Measurements from ENCODE around the gene TMEM190. TPM values are rescaled to one million over a fixed set of nuclear protein-coding genes. Genes with fewer than 3 reads are reported as not detected.
A peak's percentile ranks its signal among the peaks of the same experiment; 100 is the strongest.

TMEM190 gene
- total RNA-seq, 1 experiment from 2014 or later = not detected

- Histone ChIP-seq H3K4me1 (replicated peaks; ENCODE audit: insufficient read depth) (peaks cover 50% of the 10 kb centered on the region), H3K27me3 (ENCODE audit: insufficient read depth, low read depth) (peaks cover 5% of the 10 kb centered on the region; the same call in 1 of the 2 replicates), H3K79me2 (ENCODE audit: low read depth) (no peaks in the 10 kb centered on the region), H3K4me3 (peak overlapping the region; percentile 28; the same call in 1 of the 2 replicates), H3K36me3 (ENCODE audit: low read depth) (no peaks in the 10 kb centered on the region), H3K9me2 (ENCODE audit: insufficient read depth) (no peaks in the 10 kb centered on the region), H4K20me1 (ENCODE audit: insufficient read depth) (peaks cover 15% of the 10 kb centered on the region), H3K9me3 (ENCODE audit: insufficient read depth, low read depth) (no peaks in the 10 kb centered on the region), H2AFZ (no peak overlapping the region), H3K4me2 (peak overlapping the region; percentile 71), H3F3A (ENCODE audit: insufficient read depth, low read depth) (peaks cover 45% of the 10 kb centered on the region; the same call in 1 of the 2 replicates), H3K27ac (no peak overlapping the region)
- intact Hi-C loops (cut with micrococcal nuclease; ENCODE audit: unreplicated experiment) = no loop called here
- ChIA-PET CTCF (interaction anchor here (0.6 to 0.7 kb wide), 2 partner anchors 94 to 146 kb away, joined by 3 to 6 read pairs; no protein-coding TSS in a partner anchor), POLR2A (ENCODE audit: unreplicated experiment) (interaction anchor here (0.6 kb wide), 1 partner anchor 12 kb away, joined by 4 read pairs; no protein-coding TSS in a partner anchor)
- TF ChIP-seq EZH2 (IDR thresholded peaks at IDR 0.05; ENCODE audit: low read depth) (no peak), CTCF (conservative IDR thresholded peaks at IDR 0.05) (no peak)
- peak in 1 of 2 experiments; percentile 39 for DNase-seq
- BruUV-seq (replicated peaks) = no TSS peak
Observed at GRCh38 chr19:55373993-55374757, 2.5 kb upstream of the TMEM190 start.

- POLR2A ChIA-PET (ENCODE audit: unreplicated experiment) = interaction anchor here (0.5 kb wide), 1 partner anchor 29 kb away, joined by 9 read pairs; no protein-coding TSS in a partner anchor
- no peak overlapping the region for H2AFZ ChIP-seq
- peaks cover 40% of the 10 kb centered on the region for H3K4me1 ChIP-seq (replicated peaks; ENCODE audit: insufficient read depth)
- no peak overlapping the region for H3K4me2 ChIP-seq
- no peak overlapping the region for H3K4me3 ChIP-seq
- H3F3A ChIP-seq (ENCODE audit: insufficient read depth, low read depth) = peaks cover 48% of the 10 kb centered on the region; the same call in 1 of the 2 replicates
- peaks cover 13% of the 10 kb centered on the region for H3K79me2 ChIP-seq (ENCODE audit: low read depth)
- CTCF ChIA-PET = no interaction called here
- H3K9me2 ChIP-seq (ENCODE audit: insufficient read depth) = no peaks in the 10 kb centered on the region
- H4K20me1 ChIP-seq (ENCODE audit: insufficient read depth) = peaks cover 15% of the 10 kb centered on the region
- intact Hi-C loops (cut with micrococcal nuclease; ENCODE audit: unreplicated experiment) = no loop called here
- H3K27me3 ChIP-seq (ENCODE audit: insufficient read depth, low read depth) = no peaks in the 10 kb centered on the region
- DNase-seq = no peak
- H3K36me3 ChIP-seq (ENCODE audit: low read depth) = 0 out of 2 replicates have a peak, but pooled peaks cover 6% of the 10 kb centered on the region
- H3K9me3 ChIP-seq (ENCODE audit: insufficient read depth, low read depth) = no peaks in the 10 kb centered on the region
- H3K27ac ChIP-seq = no peak overlapping the region
- no TSS peak for BruUV-seq (replicated peaks)
- TF ChIP-seq CTCF (conservative IDR thresholded peaks at IDR 0.05) (no peak), EZH2 (IDR thresholded peaks at IDR 0.05; ENCODE audit: low read depth) (no peak)
Observed at GRCh38 chr19:55377356-55378131, 918 bp downstream of the TMEM190 start.

GRCh38 chr19:55379174-55379573 is 2.5 kb downstream of the TMEM190 start:
- Histone ChIP-seq H3K9me2 (ENCODE audit: insufficient read depth) (no peaks in the 10 kb centered on the region), H3K27me3 (ENCODE audit: insufficient read depth, low read depth) (no peaks in the 10 kb centered on the region), H3K4me3 (no peak overlapping the region), H3F3A (ENCODE audit: insufficient read depth, low read depth) (peaks cover 40% of the 10 kb centered on the region; the same call in 1 of the 2 replicates), H3K4me1 (replicated peaks; ENCODE audit: insufficient read depth) (peaks cover 31% of the 10 kb centered on the region), H3K79me2 (ENCODE audit: low read depth) (peaks cover 22% of the 10 kb centered on the region), H3K4me2 (no peak overlapping the region), H2AFZ (no peak overlapping the region), H4K20me1 (ENCODE audit: insufficient read depth) (peaks cover 15% of the 10 kb centered on the region), H3K27ac (no peak overlapping the region), H3K36me3 (ENCODE audit: low read depth) (0 out of 2 replicates have a peak, but pooled peaks cover 6% of the 10 kb centered on the region), H3K9me3 (ENCODE audit: insufficient read depth, low read depth) (no peaks in the 10 kb centered on the region)
- CTCF ChIA-PET = no interaction called here
- intact Hi-C loops (cut with micrococcal nuclease; ENCODE audit: unreplicated experiment) = no loop called here
- no TSS peak for BruUV-seq (replicated peaks)
- no peak for TF ChIP-seq EZH2 (IDR thresholded peaks at IDR 0.05; ENCODE audit: low read depth)
- POLR2A ChIA-PET (ENCODE audit: unreplicated experiment) = interaction anchor here (0.6 kb wide), 1 partner anchor 253 kb away, joined by 7 read pairs; no protein-coding TSS in a partner anchor
- no peak for DNase-seq

All from PC-9 (cell line).